Ovary (tissue), 3 donors: ENCODE measurements around the gene CPXM2.

Experiments
- EP300 ChIP-seq: sonication (generic); formaldehyde crosslinking; IDR thresholded peaks from one replicate; pipeline ENCODE4 v1.6.1; 2017; ENCODE audit warnings: antibody characterized with exemption
- POLR2A ChIP-seq: fragments of 450-650 bp; IDR thresholded peaks from one replicate; pipeline ENCODE4 v1.6.1; 2017; ENCODE audit warnings: antibody characterized with exemption, mild to moderate bottlenecking, moderate library complexity
- TF ChIP-seq, protein P1 (sequence below), 3 donors: fragments of 450-650 bp in 2 of 3; fragments of 200-600 bp in 1 of 3; IDR thresholded peaks; one replicate each; pipeline versions ENCODE4 v1.5.1 to v1.8.0; 2016 to 2022; ENCODE audit warnings: antibody characterized with exemption in 3 of 3, mild to moderate bottlenecking in 1 of 3
- donor health status: DM: no; HTN: no; CAD: no.

DNA sequence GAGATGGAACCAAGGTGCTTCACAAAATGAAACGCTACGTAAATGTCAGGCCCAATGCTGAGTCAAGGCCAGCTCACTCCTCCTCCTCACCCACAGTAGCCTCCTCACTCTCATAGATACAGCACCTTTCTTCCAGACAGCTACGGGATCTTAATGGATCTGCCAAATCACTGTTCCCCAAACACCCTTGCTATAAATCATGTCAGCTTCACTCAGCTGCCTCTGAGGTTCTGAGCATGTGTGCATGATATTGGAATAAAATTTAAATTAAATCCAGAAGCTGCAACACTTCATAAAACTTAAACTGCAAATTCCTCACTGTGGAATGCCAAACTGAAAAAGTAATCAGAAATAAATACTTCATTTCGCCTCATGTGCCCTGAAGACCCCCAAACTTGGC, 14.7 kb upstream of the CPXM2 start:
- TF ChIP-seq, protein P1, sequence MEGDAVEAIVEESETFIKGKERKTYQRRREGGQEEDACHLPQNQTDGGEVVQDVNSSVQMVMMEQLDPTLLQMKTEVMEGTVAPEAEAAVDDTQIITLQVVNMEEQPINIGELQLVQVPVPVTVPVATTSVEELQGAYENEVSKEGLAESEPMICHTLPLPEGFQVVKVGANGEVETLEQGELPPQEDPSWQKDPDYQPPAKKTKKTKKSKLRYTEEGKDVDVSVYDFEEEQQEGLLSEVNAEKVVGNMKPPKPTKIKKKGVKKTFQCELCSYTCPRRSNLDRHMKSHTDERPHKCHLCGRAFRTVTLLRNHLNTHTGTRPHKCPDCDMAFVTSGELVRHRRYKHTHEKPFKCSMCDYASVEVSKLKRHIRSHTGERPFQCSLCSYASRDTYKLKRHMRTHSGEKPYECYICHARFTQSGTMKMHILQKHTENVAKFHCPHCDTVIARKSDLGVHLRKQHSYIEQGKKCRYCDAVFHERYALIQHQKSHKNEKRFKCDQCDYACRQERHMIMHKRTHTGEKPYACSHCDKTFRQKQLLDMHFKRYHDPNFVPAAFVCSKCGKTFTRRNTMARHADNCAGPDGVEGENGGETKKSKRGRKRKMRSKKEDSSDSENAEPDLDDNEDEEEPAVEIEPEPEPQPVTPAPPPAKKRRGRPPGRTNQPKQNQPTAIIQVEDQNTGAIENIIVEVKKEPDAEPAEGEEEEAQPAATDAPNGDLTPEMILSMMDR (IDR thresholded peaks at IDR 0.05) = no peak
- TF ChIP-seq POLR2A (no peak), EP300 (no peak)
